H1 (cell line): Measurements from ENCODE around the gene HPD. TPM values are rescaled to one million over a fixed set of nuclear protein-coding genes. Genes with fewer than 3 reads are reported as not detected.

Experiments
- ASH2L ChIP-seq: fragments of 200-600, 300-600 bp; sonication (generic); IDR thresholded peaks from one replicate; pipeline ENCODE4 v1.7.1; 2017; ENCODE audit warnings: low read length
- BCL11A ChIP-seq, 2 experiments: IDR thresholded peaks; one replicate each; pipeline ENCODE4 v1.6.1; 2011; ENCODE audit warnings: low read depth in 2 of 2, low read length in 2 of 2, mild to moderate bottlenecking in 2 of 2
- CBX5 ChIP-seq: fragments of 300-800, 300-1000 bp; sonication (generic); IDR thresholded peaks from 2 replicates; pipeline ENCODE4 v1.7.1; 2016; ENCODE audit warnings: antibody characterized with exemption, low read length, low read depth
- CEBPB ChIP-seq: IDR thresholded peaks from 2 replicates; pipeline ENCODE4 v1.6.1; 2012; ENCODE audit warnings: low read depth, low read length
- CHD1 ChIP-seq: IDR thresholded peaks from 2 replicates; pipeline ENCODE4 v1.6.1; 2012; ENCODE audit warnings: low read depth, low read length, improper control_type of control experiment
- CHD2 ChIP-seq: IDR thresholded peaks from 2 replicates; pipeline ENCODE4 v1.6.1; 2012; ENCODE audit warnings: low read length, improper control_type of control experiment
- EGR1 ChIP-seq: IDR thresholded peaks from 2 replicates; pipeline ENCODE4 v1.6.1; 2011; ENCODE audit warnings: low read depth, low read length, borderline replicate concordance
- GTF2F1 ChIP-seq: IDR thresholded peaks from 2 replicates; pipeline ENCODE4 v1.6.1; 2012; ENCODE audit warnings: low read depth, low read length, improper control_type of control experiment, borderline replicate concordance
- HDAC2 ChIP-seq, 2 experiments: fragments of 300-600 bp in 1 of 2; sonication (generic) in 1 of 2; IDR thresholded peaks; 2 replicates each; pipeline ENCODE4 v1.6.1; 2011 to 2012; ENCODE audit warnings: low read depth in 2 of 2, low read length in 2 of 2, mild to moderate bottlenecking in 2 of 2, moderate library complexity in 2 of 2, borderline replicate concordance in 1 of 2, inconsistent platforms in 1 of 2
- HDAC6 ChIP-seq: IDR thresholded peaks from one replicate; pipeline ENCODE4 v1.7.1; 2012; ENCODE audit warnings: low read depth, mild to moderate bottlenecking, inconsistent platforms, low read length, moderate library complexity
- JUN ChIP-seq: IDR thresholded peaks from 2 replicates; pipeline ENCODE4 v1.6.1; 2011; ENCODE audit warnings: low read depth, mild to moderate bottlenecking, improper control_type of control experiment, low read length
- PHF8 ChIP-seq: fragments of 200-600 bp; sonication (generic); conservative IDR thresholded peaks from 2 replicates; pipeline ENCODE4 v1.7.1; 2012; ENCODE audit warnings: low read depth, mild to moderate bottlenecking, inconsistent platforms, low read length, moderate library complexity
- POLR2AphosphoS5 ChIP-seq: IDR thresholded peaks from 2 replicates; pipeline ENCODE4 v1.6.1; 2011; ENCODE audit warnings: low read depth, low read length
- RNF2 ChIP-seq: fragments of 200-900, 300-1000 bp; sonication (generic); IDR thresholded peaks from 2 replicates; pipeline ENCODE4 v1.7.1; 2016; ENCODE audit warnings: borderline replicate concordance, low read depth, mild to moderate bottlenecking, antibody characterized with exemption, low read length; ENCODE audit not compliant: poor library complexity, severe bottlenecking; ENCODE audit errors: missing control alignments
- SIRT6 ChIP-seq: IDR thresholded peaks from one replicate; pipeline ENCODE4 v1.7.1; 2012; ENCODE audit warnings: low read length, inconsistent platforms
- SUZ12 ChIP-seq: fragments of 200-600 bp; sonication (generic); IDR thresholded peaks from 2 replicates; pipeline ENCODE4 v1.6.1; 2012; ENCODE audit warnings: mild to moderate bottlenecking, inconsistent platforms, low read length, moderate library complexity, mixed read lengths
- TAF1 ChIP-seq: IDR thresholded peaks from 2 replicates; pipeline ENCODE4 v1.6.1; 2011; ENCODE audit warnings: mild to moderate bottlenecking, low read depth, low read length
- TAF7 ChIP-seq: optimal IDR thresholded peaks from 2 replicates; pipeline ENCODE3; 2011; ENCODE audit warnings: low read depth, mild to moderate bottlenecking, inconsistent platforms, low read length, moderate library complexity, borderline replicate concordance
- TBP ChIP-seq: IDR thresholded peaks from 2 replicates; pipeline ENCODE4 v1.6.1; 2011; ENCODE audit warnings: low read depth, low read length, improper control_type of control experiment
- USF2 ChIP-seq: IDR thresholded peaks from 2 replicates; pipeline ENCODE4 v1.6.1; 2011; ENCODE audit warnings: low read length, improper control_type of control experiment
- polyA plus RNA-seq, 7 experiments: library from polyadenylated mRNA; depleted of rRNA in 3 of 7; stranded (reverse) in 5 of 7; unstranded in 2 of 7; fragments of >200 nt in 5 of 7; fragments of 200-250 nt in 2 of 7; gene quantifications; 1 replicate in 5 of 7; 2 replicates in 1 of 7; 4 replicates in 1 of 7; pipeline versions ENCODE4 v1.2.1 to v1.2.3, GENCODE V29; 2011 to 2013; ENCODE audit warnings: missing spikeins in 2 of 7, mixed read lengths in 2 of 7
- total RNA-seq: library from RNA; stranded (reverse); fragmentation: NEBNext Ultra II Directional; extraction: Animal tissue kit (Norgen Biotek cat#: 25700); gene quantifications from 2 replicates; pipeline ENCODE4 v1.2.1, GENCODE V29; 2021

The HPD gene
- total and polyA plus RNA-seq, 2 of the 8 experiments (the other 6 are each of a cell fraction or from before 2014, with no cell fraction given) = 0.48 to 0.56 TPM

DNA sequence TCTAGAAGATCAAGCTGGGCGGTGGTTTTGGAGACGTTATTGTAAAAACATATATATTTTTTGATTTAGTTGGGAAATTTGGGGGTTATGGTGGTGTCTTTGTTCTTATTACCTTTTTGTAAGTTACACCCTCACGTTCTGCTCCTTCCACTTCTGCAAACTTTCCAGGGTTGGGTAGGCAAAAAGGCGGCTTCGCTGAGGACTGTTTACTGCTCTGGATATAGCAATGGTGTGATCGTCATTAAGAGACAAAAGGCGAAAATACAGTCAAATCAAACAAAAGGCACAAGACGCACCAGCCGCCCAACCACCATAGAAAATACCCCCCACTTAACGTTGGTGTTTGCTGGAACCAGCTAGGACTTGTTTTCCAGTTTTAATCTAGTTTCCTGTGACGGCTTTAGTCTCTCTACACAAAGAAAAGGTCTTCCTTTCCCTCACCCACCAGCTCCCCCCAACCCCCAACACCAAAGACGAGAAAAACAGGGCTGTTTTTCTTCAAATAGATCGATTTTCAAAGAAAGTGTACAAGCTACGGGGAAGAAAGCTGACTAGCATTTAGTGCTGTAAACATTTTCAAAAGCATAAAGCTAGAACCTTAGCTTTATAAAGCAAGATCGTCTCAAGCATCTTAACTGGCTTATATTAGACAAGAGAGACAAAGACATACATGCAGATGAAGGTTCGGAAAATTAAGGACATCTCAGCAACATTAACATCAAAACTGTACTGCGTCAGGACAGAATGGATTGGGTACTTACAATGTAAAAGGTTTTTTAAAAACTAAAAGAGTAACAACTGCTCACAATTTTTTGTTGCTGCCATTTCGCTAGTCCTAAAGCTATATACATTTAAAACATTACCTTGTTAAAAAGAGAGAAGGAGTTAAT lies 56.8 kb downstream of the HPD start (continued):
- TF ChIP-seq HDAC6 (no peak), ASH2L (peak; percentile 13), HDAC2 (IDR thresholded peaks at IDR 0.05; ENCODE audit: borderline replicate concordance in 1 of 2, low read depth in 2 of 2, low read length in 2 of 2) (no peak), JUN (no peak), SUZ12 (no peak), TAF7 (peak; percentile 55), RNF2 (no peak), SIRT6 (no peak), TAF1 (peak; percentile 78), CHD1 (peak; percentile 56; the same call in 1 of the 2 replicates), TBP (peak; percentile 71), GTF2F1 (no peak), POLR2AphosphoS5 (no peak; the same call in 1 of the 2 replicates), PHF8 (0 out of 2 replicates have a peak, but pooled peaks have one; percentile 2), USF2 (no peak), BCL11A (IDR thresholded peaks at IDR 0.05; ENCODE audit: low read depth in 2 of 2, low read length in 2 of 2) (no peak), EGR1 (no peak), CBX5 (no peak), CHD2 (no peak), CEBPB (no peak)
